ENCODE measurements around the gene CD109. TPM values are rescaled to one million over a fixed set of nuclear protein-coding genes. Genes with fewer than 3 reads are reported as not detected.
A peak's percentile ranks its signal among the peaks of the same experiment; 100 is the strongest.

Gene CD109
- polyA plus RNA-seq, 3 donors, result 0.17 to 0.30 (median 0.20) TPM

GRCh38 chr6:73798592-73798991 lies 102.6 kb downstream of the CD109 start:
- intact Hi-C loops (cut with micrococcal nuclease), result no loop called here
- no peak overlapping the region for H3K4me2 ChIP-seq (replicated peaks; ENCODE audit: extremely low read depth, low read length, poor library complexity, severe bottlenecking)

GRCh38 chr6:73800997-73801396 lies 105.0 kb downstream of the CD109 start:
- Mint-ChIP-seq H3K27ac (no peak overlapping the region), H3K4me1 (no peaks in the 10 kb centered on the region), H3K27me3 (ENCODE audit: low read depth in 3 of 3) (no peaks in the 10 kb centered on the region), H3K4me3 (no peak overlapping the region), H3K9me3 (peaks cover 0 to 3% (median 2%) of the 10 kb centered on the region in 7 donors), H3K36me3 (peaks cover 19 to 23% of the 10 kb centered on the region in 2 donors)
- no peak overlapping the region for H3K4me2 ChIP-seq (replicated peaks; ENCODE audit: extremely low read depth, low read length, poor library complexity, severe bottlenecking)
- no peak for DNase-seq
- no peak for TF ChIP-seq CTCF (IDR thresholded peaks at IDR 0.05)
- peaks cover 0 to 2% of the 10 kb centered on the region in 2 donors for H3K36me3 ChIP-seq (replicated peaks in 1 of 2; ENCODE audit: control insufficient read depth in 1 of 2, insufficient read depth in 2 of 2, low read length in 2 of 2)
- intact Hi-C loops (cut with micrococcal nuclease), result no loop called here
- no peaks in the 10 kb centered on the region for H3K4me1 ChIP-seq (ENCODE audit: control insufficient read depth in 1 of 2, insufficient read depth in 2 of 2, low read length in 2 of 2)
- H3K27me3 ChIP-seq (ENCODE audit: control insufficient read depth in 2 of 2, insufficient read depth in 2 of 2, low read length in 2 of 2), result no peaks in the 10 kb centered on the region
- WGBS (ENCODE audit: insufficient coverage), result no CpG with 5 or more reads among the region's 1 CpG
- H3K79me2 ChIP-seq (ENCODE audit: insufficient read depth, low read length), result no peaks in the 10 kb centered on the region
- H4K20me1 ChIP-seq (ENCODE audit: insufficient read depth, low read length), result no peaks in the 10 kb centered on the region
- H2AFZ ChIP-seq (ENCODE audit: insufficient read depth, low read depth, low read length, poor library complexity, severe bottlenecking), result no peak overlapping the region
- H3K9ac ChIP-seq (ENCODE audit: insufficient read depth, low read length, poor library complexity, severe bottlenecking), result no peak overlapping the region
- no peaks in the 10 kb centered on the region for H3K9me3 ChIP-seq (replicated peaks in 1 of 2; ENCODE audit: control insufficient read depth in 1 of 2, insufficient read depth in 1 of 2, low read length in 2 of 2)
- no peak overlapping the region for H3K4me3 ChIP-seq (replicated peaks in 1 of 3; ENCODE audit: low read depth in 2 of 3, low read length in 3 of 3)
- no peak overlapping the region for H3K27ac ChIP-seq (ENCODE audit: low read depth in 1 of 2, low read length in 2 of 2)

More at GRCh38 chr6:73798592-73798991, 102.6 kb downstream of the CD109 start:
- no peak overlapping the region for H3K27ac Mint-ChIP-seq
- Histone ChIP-seq H3K9me3 (replicated peaks in 1 of 2; ENCODE audit: control insufficient read depth in 1 of 2, insufficient read depth in 1 of 2, low read length in 2 of 2) (no peaks in the 10 kb centered on the region), H3K9ac (ENCODE audit: insufficient read depth, low read length, poor library complexity, severe bottlenecking) (no peak overlapping the region), H3K27ac (ENCODE audit: low read depth in 1 of 2, low read length in 2 of 2) (no peak overlapping the region), H3K36me3 (replicated peaks in 1 of 2; ENCODE audit: control insufficient read depth in 1 of 2, insufficient read depth in 2 of 2, low read length in 2 of 2) (peaks cover 0 to 2% of the 10 kb centered on the region in 2 donors), H3K4me1 (ENCODE audit: control insufficient read depth in 1 of 2, insufficient read depth in 2 of 2, low read length in 2 of 2) (no peaks in the 10 kb centered on the region), H3K27me3 (ENCODE audit: control insufficient read depth in 2 of 2, insufficient read depth in 2 of 2, low read length in 2 of 2) (no peaks in the 10 kb centered on the region), H3K79me2 (ENCODE audit: insufficient read depth, low read length) (no peaks in the 10 kb centered on the region), H3K4me3 (replicated peaks in 1 of 3; ENCODE audit: low read depth in 2 of 3, low read length in 3 of 3) (no peak overlapping the region), H2AFZ (ENCODE audit: insufficient read depth, low read depth, low read length, poor library complexity, severe bottlenecking) (no peak overlapping the region), H4K20me1 (ENCODE audit: insufficient read depth, low read length) (no peaks in the 10 kb centered on the region)
- H3K9me3 Mint-ChIP-seq, result peaks cover 0 to 3% (median 0%) of the 10 kb centered on the region in 7 donors
- DNase-seq, result peak in 1 of 3 donors; percentile 7
- H3K36me3 Mint-ChIP-seq, result peaks cover 9 to 10% of the 10 kb centered on the region in 2 donors
- no peaks in the 10 kb centered on the region for H3K4me1 Mint-ChIP-seq
- TF ChIP-seq CTCF (IDR thresholded peaks at IDR 0.05), result no peak
- no peak overlapping the region for H3K4me3 Mint-ChIP-seq
- no peaks in the 10 kb centered on the region for H3K27me3 Mint-ChIP-seq (ENCODE audit: low read depth in 3 of 3)
- no CpG with 5 or more reads among the region's 2 CpGs for WGBS (ENCODE audit: insufficient coverage)

All from CD14-positive monocyte (primary cell).